ENCODE data around the gene CDC40. TPM values are rescaled to one million over a fixed set of nuclear protein-coding genes. Genes with fewer than 3 reads are reported as not detected.
"Not testable (repeated sequence)": the region's sequence is repeated elsewhere in the genome, so short reads cannot be mapped to it uniquely, and the experiment has no call there.

Gene CDC40
- total and polyA plus RNA-seq, 9 of the 15 experiments (the other 6 are each of a cell fraction or from before 2014, with no cell fraction given) = 9.7 to 26.3 (median 15.7) TPM

DNA sequence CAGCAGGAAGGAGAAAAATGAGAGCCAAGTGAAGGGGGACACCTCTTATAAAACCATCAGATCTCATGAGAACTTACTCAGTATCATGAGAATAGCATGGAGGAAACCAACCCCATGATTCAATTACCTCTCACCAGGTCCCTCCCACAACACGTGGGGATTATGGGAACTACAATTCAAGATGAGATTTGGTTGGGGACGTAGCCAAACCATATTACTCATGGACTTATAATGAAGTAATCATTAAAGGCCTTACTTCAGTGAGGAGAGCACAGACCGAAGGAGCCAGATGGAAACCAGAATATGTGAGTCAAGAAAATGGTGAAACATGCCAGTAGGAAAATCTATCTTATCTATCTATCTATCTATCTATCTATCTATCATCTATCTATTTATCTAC is 64.4 kb downstream of the CDC40 start:
- POLR2A ChIA-PET; H2AFZ ChIP-seq (ENCODE audit: low read depth, low read length); H3K36me3 ChIP-seq (ENCODE audit: control insufficient read depth, insufficient read depth, low read length); BruUV-seq (replicated peaks); H3K4me3 ChIP-seq; in situ Hi-C loops (cut with MboI); H3K27me3 ChIP-seq (ENCODE audit: control insufficient read depth in 2 of 2, insufficient read depth in 2 of 2, low read length in 2 of 2); DNase-seq (ENCODE audit: extremely low read depth in 1 of 4, low spot score in 3 of 4); H3K4me2 ChIP-seq (ENCODE audit: insufficient read depth, low read length); FAIRE-seq; ATAC-seq; H3K27ac ChIP-seq (ENCODE audit: extremely low read depth, low read depth, low read length); H3K9me1 ChIP-seq (ENCODE audit: control insufficient read depth, insufficient read depth, low read length); H3K9me3 ChIP-seq (replicated peaks; ENCODE audit: control insufficient read depth, insufficient read depth, low read depth, low read length); intact Hi-C loops (cut with micrococcal nuclease); H3K4me1 ChIP-seq (replicated peaks in 1 of 2; ENCODE audit: control insufficient read depth in 2 of 2, insufficient read depth in 2 of 2, low read length in 2 of 2); H3K9ac ChIP-seq (ENCODE audit: insufficient read depth in 1 of 2, low read depth in 2 of 2, low read length in 2 of 2); CTCF ChIA-PET (ENCODE audit: low intra/inter-chr PET ratio); H4K20me1 ChIP-seq (replicated peaks; ENCODE audit: control insufficient read depth, insufficient read depth, low read length); H3K79me2 ChIP-seq (ENCODE audit: control insufficient read depth, insufficient read depth, low read length): not testable (repeated sequence)
- 15% methylated on average over 3 of the region's 3 CpGs for WGBS (ENCODE audit: insufficient coverage, low coverage, missing lambda C conversion rate)

DNA sequence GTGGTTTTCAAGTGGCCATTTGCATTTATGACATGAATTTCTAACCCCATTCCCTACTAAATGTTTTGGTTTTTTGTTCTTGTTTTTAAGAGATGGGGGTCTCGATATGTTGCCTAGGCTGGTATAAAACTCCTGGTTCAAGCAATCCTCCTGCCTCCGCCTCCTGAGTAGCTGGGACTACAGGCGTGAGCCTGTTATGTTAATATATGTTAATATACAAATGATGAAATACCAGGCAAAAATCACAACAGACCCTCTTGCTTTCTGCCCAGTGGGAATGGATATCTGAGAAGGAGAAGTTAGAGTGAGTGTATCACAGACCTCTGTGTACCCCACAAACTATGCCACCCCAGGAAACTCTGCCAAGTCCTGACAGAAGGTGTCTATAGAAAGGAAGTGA is 66.2 kb downstream of the CDC40 start:
- ATAC-seq (no peak), FAIRE-seq (no peak), DNase-seq (ENCODE audit: extremely low read depth in 1 of 4, low spot score in 3 of 4) (no peak)
- H3K9ac ChIP-seq (ENCODE audit: insufficient read depth in 1 of 2, low read depth in 2 of 2, low read length in 2 of 2) = no peak overlapping the region
- intact Hi-C loops (cut with micrococcal nuclease) (no loop called here), in situ Hi-C loops (cut with MboI) (no loop called here)
- H3K9me3 ChIP-seq (replicated peaks; ENCODE audit: control insufficient read depth, insufficient read depth, low read depth, low read length) = no peaks in the 10 kb centered on the region
- H3K4me2 ChIP-seq (ENCODE audit: insufficient read depth, low read length) = no peak overlapping the region
- H3K4me3 ChIP-seq = no peak overlapping the region
- no peaks in the 10 kb centered on the region for H3K4me1 ChIP-seq (replicated peaks in 1 of 2; ENCODE audit: control insufficient read depth in 2 of 2, insufficient read depth in 2 of 2, low read length in 2 of 2)
- no peaks in the 10 kb centered on the region for H3K36me3 ChIP-seq (ENCODE audit: control insufficient read depth, insufficient read depth, low read length)
- POLR2A ChIA-PET = no interaction called here
- H2AFZ ChIP-seq (ENCODE audit: low read depth, low read length) = no peak overlapping the region
- H3K27ac ChIP-seq (ENCODE audit: extremely low read depth, low read depth, low read length) = no peak overlapping the region
- no peaks in the 10 kb centered on the region; a peak in 1 of 5 replicates for H3K27me3 ChIP-seq (ENCODE audit: control insufficient read depth in 2 of 2, insufficient read depth in 2 of 2, low read length in 2 of 2)
- BruUV-seq (replicated peaks) = no TSS peak
- WGBS (ENCODE audit: insufficient coverage, low coverage, missing lambda C conversion rate) = 0% methylated on average over 3 of the region's 3 CpGs
- H4K20me1 ChIP-seq (replicated peaks; ENCODE audit: control insufficient read depth, insufficient read depth, low read length) = no peaks in the 10 kb centered on the region
- CTCF ChIA-PET (ENCODE audit: low intra/inter-chr PET ratio) = no interaction called here
- no peaks in the 10 kb centered on the region for H3K79me2 ChIP-seq (ENCODE audit: control insufficient read depth, insufficient read depth, low read length)
- no peaks in the 10 kb centered on the region for H3K9me1 ChIP-seq (ENCODE audit: control insufficient read depth, insufficient read depth, low read length)
- TF ChIP-seq, protein P1, sequence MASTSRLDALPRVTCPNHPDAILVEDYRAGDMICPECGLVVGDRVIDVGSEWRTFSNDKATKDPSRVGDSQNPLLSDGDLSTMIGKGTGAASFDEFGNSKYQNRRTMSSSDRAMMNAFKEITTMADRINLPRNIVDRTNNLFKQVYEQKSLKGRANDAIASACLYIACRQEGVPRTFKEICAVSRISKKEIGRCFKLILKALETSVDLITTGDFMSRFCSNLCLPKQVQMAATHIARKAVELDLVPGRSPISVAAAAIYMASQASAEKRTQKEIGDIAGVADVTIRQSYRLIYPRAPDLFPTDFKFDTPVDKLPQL (IDR thresholded peaks at IDR 0.05; ENCODE audit: extremely low read depth, insufficient read length) = no peak
- no peak for TF ChIP-seq POLR2AphosphoS2 (IDR thresholded peaks at IDR 0.05; ENCODE audit: low read length)
- TF ChIP-seq HMG20A (CRISPR knock-in tag; conservative IDR thresholded peaks at IDR 0.05) = no peak
- TF ChIP-seq, protein P2, sequence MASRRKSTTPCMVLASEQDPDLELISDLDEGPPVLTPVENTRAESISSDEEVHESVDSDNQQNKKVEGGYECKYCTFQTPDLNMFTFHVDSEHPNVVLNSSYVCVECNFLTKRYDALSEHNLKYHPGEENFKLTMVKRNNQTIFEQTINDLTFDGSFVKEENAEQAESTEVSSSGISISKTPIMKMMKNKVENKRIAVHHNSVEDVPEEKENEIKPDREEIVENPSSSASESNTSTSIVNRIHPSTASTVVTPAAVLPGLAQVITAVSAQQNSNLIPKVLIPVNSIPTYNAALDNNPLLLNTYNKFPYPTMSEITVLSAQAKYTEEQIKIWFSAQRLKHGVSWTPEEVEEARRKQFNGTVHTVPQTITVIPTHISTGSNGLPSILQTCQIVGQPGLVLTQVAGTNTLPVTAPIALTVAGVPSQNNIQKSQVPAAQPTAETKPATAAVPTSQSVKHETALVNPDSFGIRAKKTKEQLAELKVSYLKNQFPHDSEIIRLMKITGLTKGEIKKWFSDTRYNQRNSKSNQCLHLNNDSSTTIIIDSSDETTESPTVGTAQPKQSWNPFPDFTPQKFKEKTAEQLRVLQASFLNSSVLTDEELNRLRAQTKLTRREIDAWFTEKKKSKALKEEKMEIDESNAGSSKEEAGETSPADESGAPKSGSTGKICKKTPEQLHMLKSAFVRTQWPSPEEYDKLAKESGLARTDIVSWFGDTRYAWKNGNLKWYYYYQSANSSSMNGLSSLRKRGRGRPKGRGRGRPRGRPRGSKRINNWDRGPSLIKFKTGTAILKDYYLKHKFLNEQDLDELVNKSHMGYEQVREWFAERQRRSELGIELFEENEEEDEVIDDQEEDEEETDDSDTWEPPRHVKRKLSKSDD (conservative IDR thresholded peaks at IDR 0.05; ENCODE audit: low read length) = no peak
- TF ChIP-seq MAFK (IDR thresholded peaks at IDR 0.05; ENCODE audit: low read length) = no peak
- no peak for TF ChIP-seq RB1 (IDR thresholded peaks at IDR 0.05; ENCODE audit: low read depth)
- no peak for TF ChIP-seq NFE2 (IDR thresholded peaks at IDR 0.05; ENCODE audit: low read depth)
- TF ChIP-seq, protein P3, sequence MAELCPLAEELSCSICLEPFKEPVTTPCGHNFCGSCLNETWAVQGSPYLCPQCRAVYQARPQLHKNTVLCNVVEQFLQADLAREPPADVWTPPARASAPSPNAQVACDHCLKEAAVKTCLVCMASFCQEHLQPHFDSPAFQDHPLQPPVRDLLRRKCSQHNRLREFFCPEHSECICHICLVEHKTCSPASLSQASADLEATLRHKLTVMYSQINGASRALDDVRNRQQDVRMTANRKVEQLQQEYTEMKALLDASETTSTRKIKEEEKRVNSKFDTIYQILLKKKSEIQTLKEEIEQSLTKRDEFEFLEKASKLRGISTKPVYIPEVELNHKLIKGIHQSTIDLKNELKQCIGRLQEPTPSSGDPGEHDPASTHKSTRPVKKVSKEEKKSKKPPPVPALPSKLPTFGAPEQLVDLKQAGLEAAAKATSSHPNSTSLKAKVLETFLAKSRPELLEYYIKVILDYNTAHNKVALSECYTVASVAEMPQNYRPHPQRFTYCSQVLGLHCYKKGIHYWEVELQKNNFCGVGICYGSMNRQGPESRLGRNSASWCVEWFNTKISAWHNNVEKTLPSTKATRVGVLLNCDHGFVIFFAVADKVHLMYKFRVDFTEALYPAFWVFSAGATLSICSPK (IDR thresholded peaks at IDR 0.05; ENCODE audit: borderline replicate concordance) = no peak
- TF ChIP-seq ZNF174 (CRISPR knock-in tag; IDR thresholded peaks at IDR 0.05) = no peak
- no peak for TF ChIP-seq ZNF282 (CRISPR knock-in tag; IDR thresholded peaks at IDR 0.05)
- no peak for TF ChIP-seq CC2D1A (IDR thresholded peaks at IDR 0.05)
